Gastrocnemius medialis (tissue), 4 donors: Measurements from ENCODE around the gene RPAP2. TPM values are rescaled to one million over a fixed set of nuclear protein-coding genes. Genes with fewer than 3 reads are reported as not detected.

ENCODE experiments used
- ATAC-seq, 2 donors: fragments of 150-250 bp; one replicate each; pipeline ENCODE4 v1.9.1; 2016
- DNase-seq, 2 donors: peaks; one replicate each; pipeline ENCODE4 v3.0.0-alpha.2; 2019
- H3K27ac ChIP-seq, 4 donors: fragments of 200-600 bp; sonication (generic); 1 replicate in 1 of 4; 2 replicates in 3 of 4; pipeline ENCODE4 v1.5.1; 2016 to 2018; ENCODE audit warnings: mild to moderate bottlenecking in 2 of 4, moderate library complexity in 1 of 4
- H3K27me3 ChIP-seq, 3 donors: fragments of 200-600 bp; sonication (generic) in 2 of 3; 1 replicate in 1 of 3; 2 replicates in 2 of 3; pipeline versions ENCODE4 v1.5.1 to v1.6.0; 2016 to 2019; ENCODE audit warnings: mild to moderate bottlenecking in 1 of 3, moderate library complexity in 1 of 3
- H3K36me3 ChIP-seq, 2 donors: fragments of 200-600 bp; sonication (generic) in 1 of 2; one replicate each; pipeline ENCODE4 v1.5.1; 2017 to 2018
- H3K4me1 ChIP-seq, 2 donors: fragments of 200-600 bp; sonication (generic) in 1 of 2; one replicate each; pipeline ENCODE4 v1.5.1; 2016 to 2017; ENCODE audit warnings: mild to moderate bottlenecking in 2 of 2
- H3K4me3 ChIP-seq, 4 donors: fragments of 200-600 bp; sonication (generic) in 3 of 4; 1 replicate in 1 of 4; 2 replicates in 3 of 4; pipeline ENCODE4 v1.5.1; 2016 to 2019; ENCODE audit warnings: mild to moderate bottlenecking in 2 of 4
- H3K9me3 ChIP-seq, 3 donors: fragments of 200-600 bp; sonication (generic) in 2 of 3; 1 replicate in 1 of 3; 2 replicates in 2 of 3; pipeline ENCODE4 v1.5.1; 2016 to 2019
- POLR2A ChIP-seq, 2 donors: fragments of 450-650 bp; IDR thresholded peaks; one replicate each; pipeline ENCODE4 v1.6.1; 2017; ENCODE audit warnings: antibody characterized with exemption in 2 of 2, mild to moderate bottlenecking in 2 of 2, moderate library complexity in 2 of 2
- in situ Hi-C, 4 donors: fragments of 200-750 bp; cut with MboI; loops; one replicate each; pipeline versions ENCODE4 v1.15.0 to v1.8.0; 2017; ENCODE audit warnings: low sequenced_read_pairs in 4 of 4
- intact Hi-C: fragments of 100-400 bp; cut with DNase I; formaldehyde crosslinking; loops from one replicate; pipeline ENCODE4 v1.15.1; 2023; ENCODE audit warnings: low total_unique reads
- total RNA-seq, 4 donors: library from RNA; depleted of rRNA; stranded (reverse); fragments of >200 nt; gene quantifications; one replicate each; pipeline versions ENCODE4 v1.1.0 to v1.2.3, GENCODE V29; 2016
- TF ChIP-seq, protein P1 (sequence below), 5 experiments: fragments of 450-650 bp in 3 of 5; fragments of 200-600 bp in 2 of 5; sonication (generic) in 2 of 5; IDR thresholded peaks in 4 of 5; conservative IDR thresholded peaks in 1 of 5; 1 replicate in 4 of 5; 2 replicates in 1 of 5; pipeline ENCODE4 v1.5.1; 2016 to 2019; ENCODE audit warnings: antibody characterized with exemption in 5 of 5, mild to moderate bottlenecking in 3 of 5, moderate library complexity in 3 of 5

The RPAP2 gene
- total RNA-seq, 4 donors from 2014 or later = 11.4 to 19.1 (median 14.7) TPM

DNA sequence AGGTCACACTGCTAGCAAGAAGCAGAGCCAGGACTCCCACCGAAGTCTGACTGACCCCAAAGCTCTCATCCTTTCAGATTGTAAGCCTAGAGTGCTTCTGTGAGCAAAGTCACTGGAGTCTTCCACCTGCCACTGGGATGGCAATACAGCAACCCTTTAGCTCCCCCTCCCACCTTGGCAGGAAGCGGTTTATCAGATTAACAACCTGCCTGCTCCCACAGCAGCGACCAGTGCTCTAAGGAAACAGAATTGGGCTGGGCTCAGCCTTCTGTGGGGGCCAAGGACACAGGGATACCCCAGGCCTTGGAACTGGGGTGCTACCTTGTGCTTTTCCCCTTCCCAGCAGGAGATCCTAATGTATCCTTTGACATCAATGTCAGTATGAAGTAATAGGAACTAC lies 111.8 kb downstream of the RPAP2 start:
- H3K9me3 ChIP-seq = no peaks in the 10 kb centered on the region
- TF ChIP-seq, protein P1, sequence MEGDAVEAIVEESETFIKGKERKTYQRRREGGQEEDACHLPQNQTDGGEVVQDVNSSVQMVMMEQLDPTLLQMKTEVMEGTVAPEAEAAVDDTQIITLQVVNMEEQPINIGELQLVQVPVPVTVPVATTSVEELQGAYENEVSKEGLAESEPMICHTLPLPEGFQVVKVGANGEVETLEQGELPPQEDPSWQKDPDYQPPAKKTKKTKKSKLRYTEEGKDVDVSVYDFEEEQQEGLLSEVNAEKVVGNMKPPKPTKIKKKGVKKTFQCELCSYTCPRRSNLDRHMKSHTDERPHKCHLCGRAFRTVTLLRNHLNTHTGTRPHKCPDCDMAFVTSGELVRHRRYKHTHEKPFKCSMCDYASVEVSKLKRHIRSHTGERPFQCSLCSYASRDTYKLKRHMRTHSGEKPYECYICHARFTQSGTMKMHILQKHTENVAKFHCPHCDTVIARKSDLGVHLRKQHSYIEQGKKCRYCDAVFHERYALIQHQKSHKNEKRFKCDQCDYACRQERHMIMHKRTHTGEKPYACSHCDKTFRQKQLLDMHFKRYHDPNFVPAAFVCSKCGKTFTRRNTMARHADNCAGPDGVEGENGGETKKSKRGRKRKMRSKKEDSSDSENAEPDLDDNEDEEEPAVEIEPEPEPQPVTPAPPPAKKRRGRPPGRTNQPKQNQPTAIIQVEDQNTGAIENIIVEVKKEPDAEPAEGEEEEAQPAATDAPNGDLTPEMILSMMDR (IDR thresholded peaks at IDR 0.05 in 4 of 5, conservative IDR thresholded peaks at IDR 0.05 in 1 of 5) = no peak
- no peak for TF ChIP-seq POLR2A (IDR thresholded peaks at IDR 0.05)
- H3K36me3 ChIP-seq = no peaks in the 10 kb centered on the region
- ATAC-seq (no peak), DNase-seq (no peak)
- in situ Hi-C loops (no loop called here), intact Hi-C loops (no loop called here)
- H3K4me3 ChIP-seq = no peak overlapping the region
- no peak overlapping the region for H3K27ac ChIP-seq
- H3K4me1 ChIP-seq = no peaks in the 10 kb centered on the region
- no peaks in the 10 kb centered on the region for H3K27me3 ChIP-seq

DNA sequence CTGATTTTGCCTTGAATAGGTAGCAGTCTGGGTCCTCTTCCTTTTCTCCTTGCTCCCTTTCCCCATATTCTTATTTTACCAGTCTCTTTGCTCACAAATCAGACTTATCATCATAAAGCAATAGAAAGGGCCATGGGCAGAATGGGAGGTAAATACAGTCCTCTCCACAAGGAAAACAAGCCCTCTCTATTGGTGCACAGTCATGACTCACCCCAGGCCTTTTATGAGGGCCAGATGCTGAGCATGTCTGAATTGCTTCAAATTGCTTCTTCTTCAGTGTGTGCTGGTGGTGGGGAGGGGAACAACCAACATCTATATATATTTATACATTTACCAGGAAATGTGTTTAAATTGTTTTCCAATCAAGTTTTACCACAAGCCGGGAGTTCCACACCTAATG lies 112.7 kb downstream of the RPAP2 start:
- DNase-seq (no peak), ATAC-seq (no peak)
- Histone ChIP-seq H3K27me3 (no peaks in the 10 kb centered on the region), H3K36me3 (no peaks in the 10 kb centered on the region), H3K4me3 (no peak overlapping the region), H3K27ac (no peak overlapping the region), H3K4me1 (no peaks in the 10 kb centered on the region), H3K9me3 (no peaks in the 10 kb centered on the region)
- intact Hi-C loops (no loop called here), in situ Hi-C loops (no loop called here)
- TF ChIP-seq, protein P1 (IDR thresholded peaks at IDR 0.05 in 4 of 5, conservative IDR thresholded peaks at IDR 0.05 in 1 of 5) = no peak
- TF ChIP-seq POLR2A (IDR thresholded peaks at IDR 0.05) = no peak

DNA sequence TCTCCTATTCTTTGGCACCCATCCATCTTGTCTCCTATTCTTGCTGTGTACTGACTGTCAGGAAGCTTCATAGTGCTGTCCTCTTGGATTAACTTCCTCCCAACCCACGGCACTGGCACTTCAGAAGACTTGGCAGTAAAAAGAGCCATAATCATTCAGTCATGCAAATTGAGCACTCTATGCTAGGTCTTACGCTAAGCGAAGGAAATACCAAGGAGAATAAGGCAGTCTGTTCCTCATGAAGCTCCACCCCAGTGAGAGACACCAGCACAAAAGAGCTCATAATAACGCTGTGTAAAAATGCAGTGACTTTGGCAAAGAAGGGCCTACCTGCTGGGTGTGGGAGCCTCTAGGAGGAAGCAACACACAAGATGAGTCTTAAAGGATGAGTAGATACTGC lies 120.8 kb downstream of the RPAP2 start:
- no peaks in the 10 kb centered on the region for H3K4me1 ChIP-seq
- in situ Hi-C loops = no loop called here
- no peak for TF ChIP-seq POLR2A (IDR thresholded peaks at IDR 0.05)
- TF ChIP-seq, protein P1 (IDR thresholded peaks at IDR 0.05 in 4 of 5, conservative IDR thresholded peaks at IDR 0.05 in 1 of 5) = no peak
- no peak overlapping the region for H3K4me3 ChIP-seq
- intact Hi-C loops = no loop called here
- ATAC-seq = no peak
- no peaks in the 10 kb centered on the region for H3K36me3 ChIP-seq
- DNase-seq = no peak
- H3K27ac ChIP-seq = no peak overlapping the region
- no peaks in the 10 kb centered on the region for H3K27me3 ChIP-seq
- H3K9me3 ChIP-seq = no peaks in the 10 kb centered on the region

DNA sequence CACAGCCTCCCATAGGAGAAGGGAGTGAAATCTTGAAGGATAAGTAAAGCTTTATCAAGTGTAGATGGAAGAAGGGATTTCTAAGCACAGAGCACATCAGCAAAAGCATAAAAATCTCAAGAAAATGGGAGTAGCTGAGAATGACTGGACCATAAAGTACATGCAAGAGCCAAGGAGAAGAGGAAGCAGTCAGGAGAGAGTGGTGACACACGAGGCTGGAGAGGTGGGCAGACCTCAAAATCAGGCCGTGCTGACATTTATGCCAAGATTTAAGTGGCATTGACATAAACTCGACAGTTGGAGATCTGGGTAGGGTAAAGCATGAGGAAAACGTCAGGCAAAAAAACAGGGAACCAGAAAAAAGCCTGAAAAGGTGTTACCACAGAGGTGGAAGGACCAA lies 125.5 kb downstream of the RPAP2 start:
- no peaks in the 10 kb centered on the region for H3K27me3 ChIP-seq

DNA sequence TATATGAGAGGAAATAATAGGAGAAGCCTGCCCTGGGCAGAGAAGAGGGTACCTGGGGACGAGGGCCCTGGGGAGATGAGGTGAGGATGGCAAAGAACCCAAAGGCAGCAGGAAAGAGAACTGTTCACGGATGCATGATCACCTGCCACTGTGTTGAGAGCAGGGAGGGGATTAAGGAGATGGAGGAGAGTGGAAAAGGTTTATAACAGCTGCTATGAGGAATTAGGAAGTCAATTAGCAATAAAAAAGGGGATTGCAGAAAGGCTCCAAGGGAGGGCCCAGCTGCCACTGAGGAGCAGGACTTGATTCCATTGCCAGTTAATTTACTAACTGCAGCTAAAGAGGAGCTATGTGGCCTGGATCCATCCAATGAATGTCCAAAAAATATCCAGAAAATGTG lies 126.8 kb downstream of the RPAP2 start:
- no peaks in the 10 kb centered on the region for H3K27me3 ChIP-seq
- H3K9me3 ChIP-seq = no peaks in the 10 kb centered on the region
- H3K36me3 ChIP-seq = no peaks in the 10 kb centered on the region
- H3K27ac ChIP-seq = no peak overlapping the region
- in situ Hi-C loops (no loop called here), intact Hi-C loops (no loop called here)
- DNase-seq (no peak), ATAC-seq (no peak)
- H3K4me3 ChIP-seq = no peak overlapping the region
- no peak for TF ChIP-seq POLR2A (IDR thresholded peaks at IDR 0.05)
- TF ChIP-seq, protein P1 (IDR thresholded peaks at IDR 0.05 in 4 of 5, conservative IDR thresholded peaks at IDR 0.05 in 1 of 5) = no peak
- H3K4me1 ChIP-seq = no peaks in the 10 kb centered on the region

More for the DNA sequence above, 125.5 kb downstream of the RPAP2 start:
- H3K36me3 ChIP-seq = no peaks in the 10 kb centered on the region
- intact Hi-C loops (no loop called here), in situ Hi-C loops (no loop called here)
- H3K27ac ChIP-seq = no peak overlapping the region
- DNase-seq (no peak), ATAC-seq (no peak)
- no peaks in the 10 kb centered on the region for H3K4me1 ChIP-seq
- no peak overlapping the region for H3K4me3 ChIP-seq
- TF ChIP-seq, protein P1 (IDR thresholded peaks at IDR 0.05 in 4 of 5, conservative IDR thresholded peaks at IDR 0.05 in 1 of 5) = no peak
- H3K9me3 ChIP-seq = no peaks in the 10 kb centered on the region
